ENCODE data around the gene ERBB3.

The ERBB3 gene

GRCh38 chr12:56079723-56080555 lies at the start of gene ERBB3:
Gene ERBB3, plus strand, starts transcription at chr12:56080165. Its CDS starts 136 bp downstream, at chr12:56080301.
- no peak for TF ChIP-seq CTCF (IDR thresholded peaks at IDR 0.05; ENCODE audit: borderline replicate concordance, control extremely low read depth, extremely low read depth, insufficient read depth, missing control alignments)
- peak; percentile 77 for DNase-seq (ENCODE audit: low spot score)
- in situ Hi-C loops (cut with MboI; ENCODE audit: low sequenced_read_pairs, unreplicated experiment) = no loop called here

- DNase-seq (ENCODE audit: low spot score) = no peak
- in situ Hi-C loops (cut with MboI; ENCODE audit: low sequenced_read_pairs, unreplicated experiment) = loop anchor here (10.0 kb wide), 1 partner anchor 297 kb away; no protein-coding TSS in a partner anchor
- TF ChIP-seq CTCF (IDR thresholded peaks at IDR 0.05; ENCODE audit: borderline replicate concordance, control extremely low read depth, extremely low read depth, insufficient read depth, missing control alignments) = no peak
Observed at GRCh38 chr12:56031987-56032386, 48.0 kb upstream of the ERBB3 start.

GRCh38 chr12:56034586-56035332 lies 45.2 kb upstream of the ERBB3 start:
- TF ChIP-seq CTCF (IDR thresholded peaks at IDR 0.05; ENCODE audit: borderline replicate concordance, control extremely low read depth, extremely low read depth, insufficient read depth, missing control alignments) = no peak
- in situ Hi-C loops (cut with MboI; ENCODE audit: low sequenced_read_pairs, unreplicated experiment) = loop anchor here (10.0 kb wide), 1 partner anchor 300 kb away; no protein-coding TSS in a partner anchor
- no peak for DNase-seq (ENCODE audit: low spot score)

- DNase-seq (ENCODE audit: low spot score) = no peak
- in situ Hi-C loops (cut with MboI; ENCODE audit: low sequenced_read_pairs, unreplicated experiment) = loop anchor here (10.0 kb wide), 1 partner anchor 302 kb away; no protein-coding TSS in a partner anchor
- TF ChIP-seq CTCF (IDR thresholded peaks at IDR 0.05; ENCODE audit: borderline replicate concordance, control extremely low read depth, extremely low read depth, insufficient read depth, missing control alignments) = no peak
Observed at GRCh38 chr12:56037161-56037560, 42.8 kb upstream of the ERBB3 start.

GRCh38 chr12:56038022-56038655 lies 41.8 kb upstream of the ERBB3 start:
- in situ Hi-C loops (cut with MboI; ENCODE audit: low sequenced_read_pairs, unreplicated experiment) = loop anchor here (10.0 kb wide), 1 partner anchor 303 kb away; no protein-coding TSS in a partner anchor
- no peak for DNase-seq (ENCODE audit: low spot score)
- TF ChIP-seq CTCF (IDR thresholded peaks at IDR 0.05; ENCODE audit: borderline replicate concordance, control extremely low read depth, extremely low read depth, insufficient read depth, missing control alignments) = no peak

GRCh38 chr12:56040151-56040550 lies 39.8 kb upstream of the ERBB3 start:
- TF ChIP-seq CTCF (IDR thresholded peaks at IDR 0.05; ENCODE audit: borderline replicate concordance, control extremely low read depth, extremely low read depth, insufficient read depth, missing control alignments) = no peak
- in situ Hi-C loops (cut with MboI; ENCODE audit: low sequenced_read_pairs, unreplicated experiment) = no loop called here
- DNase-seq (ENCODE audit: low spot score) = no peak
